Mesenchymal stem cell (in vitro differentiated cells and primary cell): ENCODE results near the gene SCARB2.
"Not testable (repeated sequence)": the region's sequence is repeated elsewhere in the genome, so short reads cannot be mapped to it uniquely, and the experiment has no call there.

ENCODE experiments used
- DNase-seq: peaks from one replicate; pipeline ENCODE4 v3.0.0-alpha.2; 2013
- H2AFZ ChIP-seq: one replicate; pipeline ENCODE4 v1.6.1; 2013; ENCODE audit warnings: low read depth, mild to moderate bottlenecking, control low read depth, inconsistent platforms, low read length, moderate library complexity
- H2AK5ac ChIP-seq: 2 replicates; pipeline ENCODE4 v1.6.1; 2013; ENCODE audit warnings: low read length, moderate library complexity, mild to moderate bottlenecking, inconsistent platforms; ENCODE audit not compliant: severe bottlenecking
- H2BK120ac ChIP-seq: one replicate; pipeline ENCODE4 v1.6.1; 2013; ENCODE audit warnings: low read depth, mild to moderate bottlenecking, inconsistent platforms, low read length, moderate library complexity
- H2BK12ac ChIP-seq, 2 experiments: one replicate each; pipeline ENCODE4 v1.6.1; 2013; ENCODE audit warnings: inconsistent platforms in 2 of 2, low read length in 2 of 2, mild to moderate bottlenecking in 2 of 2, moderate library complexity in 2 of 2, control low read depth in 1 of 2
- H2BK15ac ChIP-seq: one replicate; pipeline ENCODE4 v1.6.1; 2013; ENCODE audit warnings: mild to moderate bottlenecking, low read depth, inconsistent platforms; ENCODE audit not compliant: poor library complexity, severe bottlenecking
- H2BK5ac ChIP-seq: 2 replicates; pipeline ENCODE4 v1.6.1; 2013; ENCODE audit warnings: low read depth, mild to moderate bottlenecking, low read length, control low read depth, inconsistent platforms; ENCODE audit not compliant: poor library complexity, severe bottlenecking
- H3K14ac ChIP-seq, 2 experiments: one replicate each; pipeline ENCODE4 v1.6.1; 2013; ENCODE audit warnings: inconsistent platforms in 2 of 2, low read length in 2 of 2, control low read depth in 1 of 2, mild to moderate bottlenecking in 1 of 2, moderate library complexity in 1 of 2
- H3K18ac ChIP-seq, 2 experiments: one replicate each; pipeline ENCODE4 v1.6.1; 2013; ENCODE audit warnings: inconsistent platforms in 2 of 2, low read length in 2 of 2, control low read depth in 1 of 2, low read depth in 1 of 2, mild to moderate bottlenecking in 1 of 2
- H3K23ac ChIP-seq, 2 experiments: one replicate each; pipeline ENCODE4 v1.6.1; 2013; ENCODE audit warnings: inconsistent platforms in 2 of 2, low read length in 2 of 2, mild to moderate bottlenecking in 2 of 2, moderate library complexity in 2 of 2, control low read depth in 1 of 2
- H3K27ac ChIP-seq: 2 replicates; pipeline ENCODE4 v1.5.1; 2013; ENCODE audit warnings: mild to moderate bottlenecking, moderate library complexity, low read length, control low read depth, inconsistent platforms; ENCODE audit not compliant: poor library complexity, severe bottlenecking
- H3K27me3 ChIP-seq, 2 experiments: 2 replicates each; pipeline versions ENCODE4 v1.6.1 to v1.7.0; 2013; ENCODE audit warnings: low read length in 2 of 2, mild to moderate bottlenecking in 2 of 2, moderate library complexity in 2 of 2, control low read depth in 1 of 2, inconsistent platforms in 1 of 2; ENCODE audit not compliant: control insufficient read depth in 1 of 2, insufficient read depth in 1 of 2
- H3K36me3 ChIP-seq, 2 experiments: 2 replicates each; pipeline versions ENCODE4 v1.6.1 to v1.7.0; 2013; ENCODE audit warnings: low read length in 2 of 2, control low read depth in 1 of 2, inconsistent platforms in 1 of 2, low read depth in 1 of 2, mild to moderate bottlenecking in 1 of 2; ENCODE audit not compliant: insufficient read depth in 2 of 2, control insufficient read depth in 1 of 2
- H3K4ac ChIP-seq, 2 experiments: one replicate each; pipeline ENCODE4 v1.6.1; 2013; ENCODE audit warnings: inconsistent platforms in 2 of 2, low read length in 2 of 2, mild to moderate bottlenecking in 2 of 2, moderate library complexity in 2 of 2, control low read depth in 1 of 2, low read depth in 1 of 2
- H3K4me1 ChIP-seq: 2 replicates; pipeline ENCODE4 v1.6.1; 2013; ENCODE audit warnings: low read depth, low read length, control low read depth; ENCODE audit not compliant: control insufficient read depth, insufficient read depth
- H3K4me2 ChIP-seq: 2 replicates; pipeline ENCODE4 v1.6.1; 2013; ENCODE audit warnings: low read length, mild to moderate bottlenecking, inconsistent platforms; ENCODE audit not compliant: poor library complexity, severe bottlenecking
- H3K4me3 ChIP-seq, 2 experiments: 2 replicates each; pipeline versions ENCODE4 v1.5.1 to v1.7.0; 2013; ENCODE audit warnings: low read length in 2 of 2, mild to moderate bottlenecking in 2 of 2, control low read depth in 1 of 2, low read depth in 1 of 2; ENCODE audit not compliant: insufficient read depth in 1 of 2
- H3K79me1 ChIP-seq: replicated peaks from 2 replicates; pipeline ENCODE4 v1.6.1; 2013; ENCODE audit warnings: mild to moderate bottlenecking, control low read depth, low read length, inconsistent platforms; ENCODE audit not compliant: poor library complexity, severe bottlenecking
- H3K9ac ChIP-seq: 2 replicates; pipeline ENCODE4 v1.7.0; 2013; ENCODE audit warnings: mild to moderate bottlenecking, low read length, moderate library complexity
- H3K9me3 ChIP-seq: 2 replicates; pipeline ENCODE4 v1.7.0; 2013; ENCODE audit warnings: mild to moderate bottlenecking, low read length; ENCODE audit not compliant: control insufficient read depth
- H4K8ac ChIP-seq: one replicate; pipeline ENCODE4 v1.6.1; 2013; ENCODE audit warnings: inconsistent platforms, mild to moderate bottlenecking, low read length, moderate library complexity
- H4K91ac ChIP-seq: one replicate; pipeline ENCODE4 v1.6.1; 2013; ENCODE audit warnings: mild to moderate bottlenecking, low read length, inconsistent platforms
- WGBS: methylation state at CpG from one replicate; pipeline ENCODE4 v1.1.7; 2013; ENCODE audit warnings: mixed read lengths; 5-methylcytosine and 5-hydroxymethylcytosine counted together

The SCARB2 gene

DNA sequence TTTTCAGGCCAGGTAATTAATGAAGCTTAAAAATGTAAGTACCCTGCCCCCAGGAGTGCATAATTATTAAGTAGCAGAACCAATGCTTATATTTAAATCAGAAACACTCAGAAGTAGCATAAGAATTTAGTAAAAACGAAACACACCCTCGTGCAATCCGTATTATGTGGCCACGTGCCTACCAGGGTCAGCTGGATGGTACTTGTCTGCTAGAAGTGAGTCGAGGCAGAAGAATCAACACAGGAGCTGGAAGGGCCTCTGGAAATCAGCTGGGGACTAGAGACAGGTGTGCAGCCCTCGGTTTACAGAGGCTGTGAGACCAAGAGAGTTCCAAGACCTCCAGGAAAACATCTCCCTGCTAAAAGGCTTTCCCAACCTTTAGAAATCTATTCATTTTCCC, 37.3 kb upstream of the SCARB2 start:
- Histone ChIP-seq H3K4me2 (peak overlapping the region; percentile 98), H3K36me3 (no peaks in the 10 kb centered on the region)
- 23% methylated on average over 6 of the region's 6 CpGs for whole genome bisulfite sequencing

DNA sequence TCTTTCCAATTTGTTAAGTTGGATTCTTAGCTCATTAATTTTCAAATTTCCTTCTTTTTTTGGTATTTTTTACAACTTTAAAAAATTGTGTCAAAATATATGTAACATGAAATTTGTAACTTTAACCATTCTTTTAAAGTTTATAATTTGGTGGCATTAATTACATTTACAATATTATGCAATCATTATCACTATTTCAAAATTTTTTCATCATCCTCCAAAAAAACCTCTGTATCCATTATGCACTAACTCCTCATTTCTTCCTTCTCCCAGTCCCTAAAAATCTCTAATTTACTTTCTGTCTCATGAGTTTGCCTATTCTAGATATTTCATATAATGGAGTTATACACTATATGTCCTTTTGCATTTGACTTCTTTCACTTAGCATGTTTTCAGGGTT, 33.2 kb upstream of the SCARB2 start:
- no peak overlapping the region for H3K9ac ChIP-seq
- no peak overlapping the region for H2BK15ac ChIP-seq
- no peak overlapping the region for H2AK5ac ChIP-seq
- no peak overlapping the region for H2BK12ac ChIP-seq
- no peak overlapping the region for H2AFZ ChIP-seq
- no peak overlapping the region for H4K91ac ChIP-seq
- DNase-seq, result no peak
- no peak overlapping the region for H3K27ac ChIP-seq
- no peak overlapping the region for H3K14ac ChIP-seq
- H4K8ac ChIP-seq, result no peak overlapping the region
- no peak overlapping the region for H2BK5ac ChIP-seq
- H3K4me2 ChIP-seq, result no peak overlapping the region
- H3K27me3 ChIP-seq, result peaks cover 29 to 43% of the 10 kb centered on the region in 2 experiments
- H3K9me3 ChIP-seq, result peaks cover 4% of the 10 kb centered on the region
- no peaks in the 10 kb centered on the region for H3K36me3 ChIP-seq
- no peak overlapping the region for H3K18ac ChIP-seq
- no peak overlapping the region for H3K4me3 ChIP-seq
- H2BK120ac ChIP-seq, result no peak overlapping the region
- no peak overlapping the region for H3K23ac ChIP-seq
- no peaks in the 10 kb centered on the region for H3K79me1 ChIP-seq
- no peak overlapping the region for H3K4ac ChIP-seq
- H3K4me1 ChIP-seq, result peaks cover 8% of the 10 kb centered on the region

More for the DNA sequence above, 37.3 kb upstream of the SCARB2 start:
- Histone ChIP-seq H3K4ac (no peak overlapping the region), H2BK15ac (no peak overlapping the region), H3K4me1 (peaks cover 11% of the 10 kb centered on the region), H3K14ac (no peak overlapping the region), H2BK12ac (no peak overlapping the region), H3K27me3 (peaks cover 47 to 73% of the 10 kb centered on the region in 2 experiments), H2BK120ac (no peak overlapping the region), H2AFZ (no peak overlapping the region), H2BK5ac (no peak overlapping the region), H3K9ac (peak overlapping the region; percentile 78), H3K79me1 (no peaks in the 10 kb centered on the region), H3K18ac (no peak overlapping the region), H4K91ac (no peak overlapping the region), H3K27ac (no peak overlapping the region), H2AK5ac (no peak overlapping the region), H4K8ac (no peak overlapping the region), H3K9me3 (no peaks in the 10 kb centered on the region), H3K23ac (no peak overlapping the region), H3K4me3 (peak overlapping the region in 1 of 2 experiments; percentile 79)
- no peak for DNase-seq

- no peak overlapping the region for H2BK15ac ChIP-seq
- H3K18ac ChIP-seq, result no peak overlapping the region
- H3K9me3 ChIP-seq, result peaks cover 12% of the 10 kb centered on the region
- H3K36me3 ChIP-seq, result no peaks in the 10 kb centered on the region
- no peak overlapping the region for H2AFZ ChIP-seq
- H3K27ac ChIP-seq, result no peak overlapping the region
- H3K4ac ChIP-seq, result no peak overlapping the region
- H2BK120ac ChIP-seq, result no peak overlapping the region
- no peak overlapping the region for H3K9ac ChIP-seq
- H4K91ac ChIP-seq, result no peak overlapping the region
- H3K4me2 ChIP-seq, result no peak overlapping the region
- no peaks in the 10 kb centered on the region for H3K79me1 ChIP-seq
- H2BK5ac ChIP-seq, result no peak overlapping the region
- no peak overlapping the region for H2AK5ac ChIP-seq
- no peak overlapping the region for H3K4me3 ChIP-seq
- DNase-seq, result no peak
- whole genome bisulfite sequencing, result no CpG with 5 or more reads among the region's 1 CpG
- H3K4me1 ChIP-seq, result peaks cover 2% of the 10 kb centered on the region
- no peak overlapping the region for H2BK12ac ChIP-seq
- H3K14ac ChIP-seq, result no peak overlapping the region
- peaks cover 27 to 36% of the 10 kb centered on the region in 2 experiments for H3K27me3 ChIP-seq
- no peak overlapping the region for H4K8ac ChIP-seq
- H3K23ac ChIP-seq, result no peak overlapping the region
Observed at GRCh38 chr4:76246025-76246424, 32.4 kb upstream of the SCARB2 start.

GRCh38 chr4:76243877-76244276, 30.3 kb upstream of the SCARB2 start:
- H2BK120ac ChIP-seq, H3K9ac ChIP-seq, H3K4me2 ChIP-seq, H2AFZ ChIP-seq, H3K4ac ChIP-seq, H4K91ac ChIP-seq, H2BK5ac ChIP-seq, H4K8ac ChIP-seq, H3K18ac ChIP-seq, H3K4me3 ChIP-seq, H3K4me1 ChIP-seq, H3K79me1 ChIP-seq, H3K27ac ChIP-seq, H3K36me3 ChIP-seq, H3K23ac ChIP-seq, DNase-seq, H2BK12ac ChIP-seq, H3K14ac ChIP-seq, H2BK15ac ChIP-seq, H2AK5ac ChIP-seq: not testable (repeated sequence)
- Histone ChIP-seq H3K27me3 (peaks cover 19 to 24% of the 10 kb centered on the region in 2 experiments), H3K9me3 (peaks cover 33% of the 10 kb centered on the region)
- no CpG with 5 or more reads among the region's 2 CpGs for WGBS
